ENCODE results near the gene BST2.

The BST2 gene

GRCh38 chr19:17419621-17420474 lies 14.4 kb upstream of the BST2 start, which contains the start of gene MVB12A:
Gene MVB12A (plus strand): TSS chr19:17420047. CDS start chr19:17420136, 89 bp downstream.
- DNase-seq (ENCODE audit: low read depth in 2 of 2) = peak; percentile 95 to 96

- no peak for DNase-seq (ENCODE audit: low read depth in 2 of 2)
Observed at GRCh38 chr19:17419154-17419620, 13.8 kb upstream of the BST2 start.

GRCh38 chr19:17418710-17419109 lies 13.3 kb upstream of the BST2 start:
- no peak for DNase-seq (ENCODE audit: low read depth in 2 of 2)

GRCh38 chr19:17415121-17415520 lies 9.7 kb upstream of the BST2 start:
- no peak for DNase-seq (ENCODE audit: low read depth in 2 of 2)

- DNase-seq (ENCODE audit: low read depth in 2 of 2) = no peak
Observed at GRCh38 chr19:17414097-17414496, 8.7 kb upstream of the BST2 start.

- no peak for DNase-seq (ENCODE audit: low read depth in 2 of 2)
Observed at GRCh38 chr19:17411801-17412200, 6.4 kb upstream of the BST2 start.

GRCh38 chr19:17409990-17410389 lies 4.6 kb upstream of the BST2 start:
- no peak for DNase-seq (ENCODE audit: low read depth in 2 of 2)

- no peak for DNase-seq (ENCODE audit: low read depth in 2 of 2)
Observed at GRCh38 chr19:17406887-17407196, 1.4 kb upstream of the BST2 start.

- no peak for DNase-seq (ENCODE audit: low read depth in 2 of 2)
Observed at GRCh38 chr19:17406046-17406886, 836 bp upstream of the BST2 start.

GRCh38 chr19:17404621-17405249 lies 695 bp downstream of the BST2 start:
- DNase-seq (ENCODE audit: low read depth in 2 of 2) = no peak

- no peak for DNase-seq (ENCODE audit: low read depth in 2 of 2)
Observed at GRCh38 chr19:17404015-17404414, 1.4 kb downstream of the BST2 start.

- no peak for DNase-seq (ENCODE audit: low read depth in 2 of 2)
Observed at GRCh38 chr19:17402982-17403855, 2.2 kb downstream of the BST2 start.

- no peak for DNase-seq (ENCODE audit: low read depth in 2 of 2)
Observed at GRCh38 chr19:17401628-17402027, 3.8 kb downstream of the BST2 start.

GRCh38 chr19:17398902-17399527 lies 6.4 kb downstream of the BST2 start:
- DNase-seq (ENCODE audit: low read depth in 2 of 2) = no peak

GRCh38 chr19:17394891-17395415 lies 10.5 kb downstream of the BST2 start:
- peak in 1 of 2 donors; percentile 57 for DNase-seq (ENCODE audit: low read depth in 2 of 2)

GRCh38 chr19:17393914-17394313 lies 11.5 kb downstream of the BST2 start, which contains the start of gene CCDC194:
Gene CCDC194 (minus strand): TSS chr19:17394196. CDS start chr19:17394158, 38 bp downstream.
- DNase-seq (ENCODE audit: low read depth in 2 of 2) = no peak

GRCh38 chr19:17393002-17393401 lies 12.4 kb downstream of the BST2 start:
- DNase-seq (ENCODE audit: low read depth in 2 of 2) = no peak

GRCh38 chr19:17391371-17392151 lies 13.9 kb downstream of the BST2 start:
- DNase-seq (ENCODE audit: low read depth in 2 of 2) = no peak

- peak; percentile 87 for DNase-seq (ENCODE audit: low read depth in 2 of 2)
Observed at GRCh38 chr19:17390665-17391370, 14.6 kb downstream of the BST2 start.
